Mammary epithelial cell (primary cell): Measurements from ENCODE around the gene MUC6.

ENCODE experiments used
- CTCF ChIP-seq, 2 donors: IDR thresholded peaks in 1 of 2; conservative IDR thresholded peaks in 1 of 2; 2 replicates each; pipeline ENCODE4 v1.5.1; 2011 to 2012; ENCODE audit warnings: inconsistent platforms in 2 of 2, low read length in 2 of 2, mild to moderate bottlenecking in 2 of 2, control low read depth in 1 of 2, low read depth in 1 of 2; ENCODE audit not compliant: insufficient read depth in 1 of 2; ENCODE audit errors: extremely low read depth in 1 of 2
- EZH2 ChIP-seq: IDR thresholded peaks from 2 replicates; pipeline ENCODE4 v1.6.1; 2012; ENCODE audit warnings: low read length, inconsistent platforms, borderline replicate concordance

- no peak for TF ChIP-seq CTCF (conservative IDR thresholded peaks at IDR 0.05 in 1 of 2, IDR thresholded peaks at IDR 0.05 in 1 of 2; ENCODE audit: extremely low read depth in 1 of 2, insufficient read depth in 1 of 2, low read depth in 1 of 2, low read length in 2 of 2)
- no peak for TF ChIP-seq EZH2
These were observed 49.1 kb upstream of the MUC6 start for GRCh38 chr11:1085440-1086170.
